ENCODE measurements around the gene ZCWPW1. TPM values are rescaled to one million over a fixed set of nuclear protein-coding genes. Genes with fewer than 3 reads are reported as not detected.

Gene ZCWPW1
- total RNA-seq, 4 donors from 2014 or later: 1.8 to 19.8 (median 3.6) TPM

- Histone ChIP-seq H3K4me3 (no peak overlapping the region), H3K27me3 (no peaks in the 10 kb centered on the region), H3K27ac (no peak overlapping the region), H3K36me3 (peaks cover 0 to 46% (median 0%) of the 10 kb centered on the region in 3 donors), H3K4me1 (peaks cover 0 to 24% (median 3%) of the 10 kb centered on the region in 4 donors), H3K9me3 (no peaks in the 10 kb centered on the region)
- no peak for DNase-seq
- TF ChIP-seq CTCF (IDR thresholded peaks at IDR 0.05): no peak
- no peak for TF ChIP-seq POLR2A (IDR thresholded peaks at IDR 0.05)
These were observed 39.3 kb upstream of the ZCWPW1 start for GRCh38 chr7:100467638-100468373.

GRCh38 chr7:100466653-100467605 is 38.4 kb upstream of the ZCWPW1 start:
- Histone ChIP-seq H3K4me1 (peaks cover 0 to 19% (median 2%) of the 10 kb centered on the region in 4 donors), H3K27me3 (no peaks in the 10 kb centered on the region), H3K4me3 (no peak overlapping the region), H3K27ac (no peak overlapping the region), H3K36me3 (peaks cover 0 to 40% (median 0%) of the 10 kb centered on the region in 3 donors), H3K9me3 (no peaks in the 10 kb centered on the region)
- TF ChIP-seq POLR2A (IDR thresholded peaks at IDR 0.05) (no peak), CTCF (IDR thresholded peaks at IDR 0.05) (no peak)
- no peak for DNase-seq

GRCh38 chr7:100465702-100466311 is 37.3 kb upstream of the ZCWPW1 start:
- Histone ChIP-seq H3K27ac (no peak overlapping the region), H3K9me3 (no peaks in the 10 kb centered on the region), H3K36me3 (peaks cover 0 to 33% (median 0%) of the 10 kb centered on the region in 3 donors), H3K4me1 (peaks cover 0 to 16% (median 2%) of the 10 kb centered on the region in 4 donors), H3K4me3 (no peak overlapping the region), H3K27me3 (no peaks in the 10 kb centered on the region)
- no peak for DNase-seq
- peak in 4 of 6 experiments; percentile 39 to 48 (median 44) for TF ChIP-seq CTCF (IDR thresholded peaks at IDR 0.05)
- no peak for TF ChIP-seq POLR2A (IDR thresholded peaks at IDR 0.05)

GRCh38 chr7:100465299-100465698 is 36.8 kb upstream of the ZCWPW1 start:
- Histone ChIP-seq H3K4me1 (peaks cover 0 to 15% (median 2%) of the 10 kb centered on the region in 4 donors), H3K36me3 (peaks cover 0 to 28% (median 0%) of the 10 kb centered on the region in 3 donors), H3K27me3 (no peaks in the 10 kb centered on the region), H3K9me3 (no peaks in the 10 kb centered on the region), H3K27ac (no peak overlapping the region), H3K4me3 (no peak overlapping the region)
- DNase-seq: no peak
- TF ChIP-seq CTCF (IDR thresholded peaks at IDR 0.05): no peak
- no peak for TF ChIP-seq POLR2A (IDR thresholded peaks at IDR 0.05)

GRCh38 chr7:100464791-100465190 is 36.3 kb upstream of the ZCWPW1 start:
- H3K27me3 ChIP-seq: no peaks in the 10 kb centered on the region
- H3K36me3 ChIP-seq: peaks cover 0 to 23% (median 0%) of the 10 kb centered on the region in 3 donors
- H3K27ac ChIP-seq: no peak overlapping the region
- H3K9me3 ChIP-seq: no peaks in the 10 kb centered on the region
- TF ChIP-seq POLR2A (IDR thresholded peaks at IDR 0.05): no peak
- TF ChIP-seq CTCF (IDR thresholded peaks at IDR 0.05): no peak
- no peak overlapping the region for H3K4me3 ChIP-seq
- DNase-seq: no peak
- peaks cover 0 to 14% (median 2%) of the 10 kb centered on the region in 4 donors for H3K4me1 ChIP-seq

All from Peyer's patch (tissue), 4 donors.